GM23338 (cell line): ENCODE measurements around the gene LETMD1. TPM values are rescaled to one million over a fixed set of nuclear protein-coding genes. Genes with fewer than 3 reads are reported as not detected.

ENCODE experiments used
- ATAC-seq: fragments of 200-7000 bp; cut with Tn5 transposase; 3 replicates; pipeline ENCODE4 v1.9.1; 2020
- DNase-seq: peaks from one replicate; pipeline ENCODE4 v3.0.0-alpha.2; 2015; ENCODE audit warnings: low spot score
- H2AFZ ChIP-seq: fragments of 200-600 bp; sonication (generic); 2 replicates; pipeline ENCODE4 v1.8.0; 2016; ENCODE audit warnings: antibody characterized with exemption, mild to moderate bottlenecking, moderate library complexity
- H3F3A ChIP-seq: fragments of 200-600 bp; sonication (generic); replicated peaks from 2 replicates; pipeline ENCODE4 v1.8.0; 2017; ENCODE audit warnings: antibody characterized with exemption, mixed run types, low read depth
- H3K27ac ChIP-seq: fragments of 200-600 bp; sonication (generic); 2 replicates; pipeline ENCODE4 v1.6.1; 2016; ENCODE audit warnings: low read depth
- H3K27me3 ChIP-seq: fragments of 200-600 bp; sonication (generic); 2 replicates; pipeline ENCODE4 v1.8.0; 2016; ENCODE audit warnings: mild to moderate bottlenecking, mixed run types, moderate library complexity; ENCODE audit not compliant: insufficient read depth
- H3K36me3 ChIP-seq: fragments of 200-600 bp; sonication (generic); 2 replicates; pipeline ENCODE4 v1.8.0; 2016; ENCODE audit warnings: mild to moderate bottlenecking; ENCODE audit not compliant: insufficient read depth
- H3K4me1 ChIP-seq: fragments of 200-600 bp; sonication (generic); 2 replicates; pipeline ENCODE4 v1.8.0; 2016; ENCODE audit warnings: mild to moderate bottlenecking, moderate library complexity; ENCODE audit not compliant: insufficient read depth
- H3K4me2 ChIP-seq: fragments of 200-600 bp; sonication (generic); 2 replicates; pipeline ENCODE4 v1.7.1; 2017; ENCODE audit warnings: mixed run types
- H3K4me3 ChIP-seq: fragments of 200-600 bp; sonication (generic); 2 replicates; pipeline ENCODE4 v1.6.1; 2016; ENCODE audit warnings: mixed run types
- H3K79me2 ChIP-seq: fragments of 200-600 bp; sonication (generic); replicated peaks from 2 replicates; pipeline ENCODE4 v1.8.0; 2017; ENCODE audit warnings: mild to moderate bottlenecking; ENCODE audit not compliant: insufficient read depth
- H3K9me2 ChIP-seq: fragments of 200-600 bp; sonication (generic); 2 replicates; pipeline ENCODE4 v1.8.0; 2017; ENCODE audit not compliant: insufficient read depth
- H4K20me1 ChIP-seq: fragments of 200-600 bp; sonication (generic); replicated peaks from 2 replicates; pipeline ENCODE4 v1.8.0; 2017; ENCODE audit warnings: mild to moderate bottlenecking; ENCODE audit not compliant: insufficient read depth
- H3K27ac Mint-ChIP-seq: 2 replicates; pipeline ENCODE4 v1.8.0; 2020; ENCODE audit warnings: inconsistent platforms, mild to moderate bottlenecking, moderate library complexity, mixed read lengths
- H3K27me3 Mint-ChIP-seq: 3 replicates; pipeline ENCODE4 v1.8.0; 2022; ENCODE audit warnings: low read depth, mild to moderate bottlenecking, moderate library complexity, mixed read lengths, inconsistent platforms; ENCODE audit not compliant: insufficient read depth, poor library complexity
- H3K36me3 Mint-ChIP-seq: 3 replicates; pipeline ENCODE4 v1.8.0; 2021; ENCODE audit warnings: low read depth, mild to moderate bottlenecking, inconsistent platforms, moderate library complexity, mixed read lengths
- H3K4me1 Mint-ChIP-seq: 3 replicates; pipeline ENCODE4 v1.8.0; 2020; ENCODE audit warnings: mild to moderate bottlenecking, inconsistent platforms, mixed read lengths
- H3K4me3 Mint-ChIP-seq: 3 replicates; pipeline ENCODE4 v1.8.0; 2021; ENCODE audit warnings: moderate library complexity, mild to moderate bottlenecking, inconsistent platforms, mixed read lengths
- H3K9me3 Mint-ChIP-seq: 3 replicates; pipeline ENCODE4 v1.8.0; 2020; ENCODE audit warnings: moderate library complexity, mild to moderate bottlenecking, inconsistent platforms, mixed read lengths
- CREB1 ChIP-seq: fragments of 250-450 bp; sonication (Bioruptor Pico); IDR thresholded peaks from 2 replicates; pipeline ENCODE4 v1.5.0; 2020; ENCODE audit warnings: low read depth, mild to moderate bottlenecking, moderate library complexity
- CTCF ChIP-seq, 2 experiments: fragments of 200-600 bp in 1 of 2; sonication (generic) in 1 of 2; conservative IDR thresholded peaks; 2 replicates each; pipeline versions ENCODE4 v1.5.1 to v1.6.1; 2016 to 2017; ENCODE audit warnings: antibody characterized with exemption in 2 of 2, low read depth in 2 of 2, mild to moderate bottlenecking in 2 of 2, moderate library complexity in 1 of 2
- ETS1 ChIP-seq: IDR thresholded peaks from 2 replicates; pipeline ENCODE4 v1.6.1; 2016; ENCODE audit warnings: antibody characterized with exemption
- EZH2 ChIP-seq: fragments of 200-600 bp; sonication (generic); IDR thresholded peaks from one replicate; pipeline ENCODE4 v1.8.0; 2017; ENCODE audit warnings: antibody characterized with exemption, mild to moderate bottlenecking, low read depth; ENCODE audit not compliant: unreplicated experiment
- EZH2phosphoT487 ChIP-seq: fragments of 200-600 bp; sonication (generic); IDR thresholded peaks from one replicate; pipeline ENCODE4 v1.8.1; 2018; ENCODE audit warnings: antibody characterized with exemption; ENCODE audit not compliant: unreplicated experiment
- NANOG ChIP-seq: IDR thresholded peaks from 2 replicates; pipeline ENCODE4 v1.6.1; 2016; ENCODE audit warnings: antibody characterized with exemption, borderline replicate concordance
- POLR2AphosphoS5 ChIP-seq: IDR thresholded peaks from 2 replicates; pipeline ENCODE4 v1.6.1; 2016; ENCODE audit warnings: antibody characterized with exemption, low read depth
- STAT1 ChIP-seq: IDR thresholded peaks from one replicate; pipeline ENCODE4 v1.6.1; 2016; ENCODE audit warnings: antibody characterized with exemption; ENCODE audit not compliant: unreplicated experiment
- ZNF114 ChIP-seq: fragments of 250-450 bp; sonication (Bioruptor Pico); IDR thresholded peaks from 2 replicates; pipeline ENCODE4 v1.5.0; 2020; ENCODE audit warnings: mild to moderate bottlenecking, moderate library complexity
- ZNF331 ChIP-seq: fragments of 250-450 bp; sonication (Bioruptor Pico); IDR thresholded peaks from 2 replicates; pipeline ENCODE4 v1.5.0; 2020; ENCODE audit warnings: low read depth, mild to moderate bottlenecking, moderate library complexity
- polyA plus RNA-seq: library from polyadenylated mRNA; unstranded; fragments of >200 nt; fragmentation: Nextera tagmentation; extraction: Ambion mirVana; gene quantifications from 2 replicates; pipeline ENCODE4 v1.2.1, GENCODE V29; 2016
- total RNA-seq: library from RNA; depleted of rRNA; stranded (reverse); fragments of >200 nt; shearing (Covaris generic); gene quantifications from 2 replicates; pipeline ENCODE4 v1.2.3, GENCODE V29; 2014

The LETMD1 gene
- total and polyA plus RNA-seq, 2 experiments from 2014 or later = 15.7 to 29.9 TPM

GRCh38 chr12:51067771-51068170 is 19.6 kb downstream of the LETMD1 start:
- H3K4me1 Mint-ChIP-seq = no peaks in the 10 kb centered on the region
- Histone ChIP-seq H3K4me2 (no peak overlapping the region), H3K9me2 (no peaks in the 10 kb centered on the region), H3F3A (peaks cover 3% of the 10 kb centered on the region; the same call in 1 of the 2 replicates), H3K79me2 (no peaks in the 10 kb centered on the region), H3K36me3 (peaks cover 55% of the 10 kb centered on the region), H3K4me1 (no peaks in the 10 kb centered on the region), H3K4me3 (no peak overlapping the region), H3K27me3 (no peaks in the 10 kb centered on the region), H2AFZ (no peak overlapping the region), H3K27ac (no peak overlapping the region), H4K20me1 (peaks cover 3% of the 10 kb centered on the region; the same call in 1 of the 2 replicates)
- DNase-seq (no peak), ATAC-seq (no peak)
- H3K27me3 Mint-ChIP-seq = peaks cover 6% of the 10 kb centered on the region
- no peaks in the 10 kb centered on the region for H3K9me3 Mint-ChIP-seq
- peaks cover 74% of the 10 kb centered on the region for H3K36me3 Mint-ChIP-seq
- no peak overlapping the region; the same call in 1 of the 2 replicates for H3K27ac Mint-ChIP-seq
- H3K4me3 Mint-ChIP-seq = no peak overlapping the region
- TF ChIP-seq EZH2phosphoT487 = no peak
- no peak for TF ChIP-seq EZH2
- TF ChIP-seq POLR2AphosphoS5 = no peak
- TF ChIP-seq CREB1 (CRISPR knock-in tag) = no peak
- TF ChIP-seq CTCF (conservative IDR thresholded peaks at IDR 0.05; ENCODE audit: low read depth in 2 of 2) = no peak
- no peak for TF ChIP-seq ETS1
- TF ChIP-seq NANOG = no peak

GRCh38 chr12:51070004-51070403 is 21.9 kb downstream of the LETMD1 start:
- no peak overlapping the region for H3K4me2 ChIP-seq
- no peaks in the 10 kb centered on the region for H3K9me3 Mint-ChIP-seq
- H3K27ac Mint-ChIP-seq = peak overlapping the region; percentile 49
- H3K4me1 ChIP-seq = no peaks in the 10 kb centered on the region
- DNase-seq = no peak
- H3K36me3 ChIP-seq = peaks cover 48% of the 10 kb centered on the region
- H3K36me3 Mint-ChIP-seq = peaks cover 68% of the 10 kb centered on the region
- no peak overlapping the region for H3K4me3 Mint-ChIP-seq
- no peaks in the 10 kb centered on the region for H3K9me2 ChIP-seq
- peaks cover 5% of the 10 kb centered on the region for H3K27me3 Mint-ChIP-seq
- H3F3A ChIP-seq = peaks cover 3% of the 10 kb centered on the region; the same call in 1 of the 2 replicates
- no peaks in the 10 kb centered on the region for H3K4me1 Mint-ChIP-seq
- no peak overlapping the region for H3K4me3 ChIP-seq
- no peaks in the 10 kb centered on the region; the same call in 1 of the 2 replicates for H3K79me2 ChIP-seq
- H3K27ac ChIP-seq = 0 out of 2 replicates have a peak overlapping the region, but pooled peaks have one; percentile 43
- ATAC-seq = no peak
- no peak overlapping the region for H2AFZ ChIP-seq
- H4K20me1 ChIP-seq = no peaks in the 10 kb centered on the region; the same call in 1 of the 2 replicates
- no peaks in the 10 kb centered on the region for H3K27me3 ChIP-seq
- TF ChIP-seq ZNF331 (CRISPR knock-in tag) = no peak
- no peak for TF ChIP-seq STAT1
- TF ChIP-seq NANOG = no peak
- no peak for TF ChIP-seq ETS1
- TF ChIP-seq ZNF114 (CRISPR knock-in tag) = no peak
- no peak for TF ChIP-seq POLR2AphosphoS5
- no peak for TF ChIP-seq EZH2phosphoT487
- no peak for TF ChIP-seq CTCF (conservative IDR thresholded peaks at IDR 0.05; ENCODE audit: low read depth in 2 of 2)
- TF ChIP-seq EZH2 = no peak
- no peak for TF ChIP-seq CREB1 (CRISPR knock-in tag)
